Lung (tissue), 12 donors: ENCODE measurements around the gene MICU1. TPM values are rescaled to one million over a fixed set of nuclear protein-coding genes. Genes with fewer than 3 reads are reported as not detected.

Experiments used
- ATAC-seq: fragments of 200-7000 bp; cut with Tn5 transposase; one replicate; pipeline ENCODE4 v1.9.1; 2020; ENCODE audit warnings: moderate number of reproducible peaks; ENCODE audit not compliant: insufficient read depth, low FRiP score
- DNase-seq, 3 donors: peaks; one replicate each; pipeline ENCODE4 v3.0.0-alpha.2; 2013 to 2017
- H3K27ac ChIP-seq, 2 donors: one replicate each; pipeline ENCODE4 v1.5.1; 2013; ENCODE audit warnings: mild to moderate bottlenecking in 2 of 2, moderate library complexity in 2 of 2, control low read depth in 1 of 2, inconsistent platforms in 1 of 2, low read depth in 1 of 2, low read length in 1 of 2
- H3K27me3 ChIP-seq, 3 donors: one replicate each; pipeline ENCODE4 v1.5.1; 2013; ENCODE audit warnings: low read length in 2 of 3; ENCODE audit not compliant: control insufficient read depth in 3 of 3, insufficient read depth in 3 of 3
- H3K36me3 ChIP-seq, 4 donors: one replicate each; pipeline ENCODE4 v1.5.1; 2013; ENCODE audit warnings: low read length in 4 of 4, mild to moderate bottlenecking in 1 of 4, moderate library complexity in 1 of 4; ENCODE audit not compliant: control insufficient read depth in 4 of 4, insufficient read depth in 4 of 4
- H3K4me1 ChIP-seq, 5 donors: one replicate each; pipeline ENCODE4 v1.5.1; 2013; ENCODE audit warnings: low read length in 5 of 5, mild to moderate bottlenecking in 2 of 5, moderate library complexity in 1 of 5; ENCODE audit not compliant: control insufficient read depth in 5 of 5, insufficient read depth in 5 of 5
- H3K4me3 ChIP-seq: one replicate; pipeline ENCODE4 v1.5.1; 2013; ENCODE audit warnings: mild to moderate bottlenecking, control low read depth, moderate library complexity
- H3K9ac ChIP-seq, 2 donors: one replicate each; pipeline ENCODE4 v1.5.1; 2013; ENCODE audit warnings: low read length in 2 of 2, control low read depth in 1 of 2; ENCODE audit not compliant: insufficient read depth in 1 of 2
- H3K9me3 ChIP-seq, 4 donors: one replicate each; pipeline ENCODE4 v1.5.1; 2013; ENCODE audit warnings: low read length in 3 of 4, mild to moderate bottlenecking in 1 of 4, moderate library complexity in 1 of 4; ENCODE audit not compliant: control insufficient read depth in 4 of 4, insufficient read depth in 3 of 4
- WGBS, 2 donors: extraction: QIAGEN DNeasy Blood & Tissue Kit; methylation state at CpG; one replicate each; pipeline ENCODE4 v1.1.7; 2013; 5-methylcytosine and 5-hydroxymethylcytosine counted together
- polyA plus RNA-seq, 2 donors: library from polyadenylated mRNA; stranded (reverse); fragments of 200-250 nt; gene quantifications; one replicate each; pipeline ENCODE4 v1.2.1, GENCODE V29; 2013
- total RNA-seq, 2 donors: library from RNA; depleted of rRNA in 1 of 2; stranded (reverse); fragments of >200 nt in 1 of 2; gene quantifications; one replicate each; pipeline ENCODE4 v1.2.1, GENCODE V29; 2014 to 2021
- TF ChIP-seq, protein P1 (sequence below): IDR thresholded peaks from 2 replicates; pipeline ENCODE4 v1.5.1; 2012; ENCODE audit warnings: mild to moderate bottlenecking; ENCODE audit errors: control extremely low read depth, extremely low read depth
- donor health status: control.
- donor health status: control.
- donor health status: Bipolar disorder and iron deficiency.
- donor health status: healthy.
- donor health status: DM: yes; HTN: yes; CAD: no.

The MICU1 gene
- total and polyA plus RNA-seq, 4 donors: 41.9 to 86.4 (median 43.2) TPM

- Histone ChIP-seq H3K9me3 (peaks cover 0 to 1% (median 0%) of the 10 kb centered on the region in 4 donors), H3K27me3 (no peaks in the 10 kb centered on the region), H3K27ac (no peak overlapping the region), H3K4me3 (no peak overlapping the region), H3K36me3 (peaks cover 9 to 54% (median 20%) of the 10 kb centered on the region in 4 donors), H3K9ac (no peak overlapping the region), H3K4me1 (peaks cover 0 to 7% (median 0%) of the 10 kb centered on the region in 5 donors)
- WGBS, 2 donors: 43 to 81% methylated on average over 10 to 11 of the region's 11 CpGs
- TF ChIP-seq, protein P1, sequence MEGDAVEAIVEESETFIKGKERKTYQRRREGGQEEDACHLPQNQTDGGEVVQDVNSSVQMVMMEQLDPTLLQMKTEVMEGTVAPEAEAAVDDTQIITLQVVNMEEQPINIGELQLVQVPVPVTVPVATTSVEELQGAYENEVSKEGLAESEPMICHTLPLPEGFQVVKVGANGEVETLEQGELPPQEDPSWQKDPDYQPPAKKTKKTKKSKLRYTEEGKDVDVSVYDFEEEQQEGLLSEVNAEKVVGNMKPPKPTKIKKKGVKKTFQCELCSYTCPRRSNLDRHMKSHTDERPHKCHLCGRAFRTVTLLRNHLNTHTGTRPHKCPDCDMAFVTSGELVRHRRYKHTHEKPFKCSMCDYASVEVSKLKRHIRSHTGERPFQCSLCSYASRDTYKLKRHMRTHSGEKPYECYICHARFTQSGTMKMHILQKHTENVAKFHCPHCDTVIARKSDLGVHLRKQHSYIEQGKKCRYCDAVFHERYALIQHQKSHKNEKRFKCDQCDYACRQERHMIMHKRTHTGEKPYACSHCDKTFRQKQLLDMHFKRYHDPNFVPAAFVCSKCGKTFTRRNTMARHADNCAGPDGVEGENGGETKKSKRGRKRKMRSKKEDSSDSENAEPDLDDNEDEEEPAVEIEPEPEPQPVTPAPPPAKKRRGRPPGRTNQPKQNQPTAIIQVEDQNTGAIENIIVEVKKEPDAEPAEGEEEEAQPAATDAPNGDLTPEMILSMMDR: no peak
- ATAC-seq: no peak
- no peak for DNase-seq
Measured at GRCh38 chr10:72344932-72345331, 280.9 kb downstream of the MICU1 start.

GRCh38 chr10:72342911-72343310, 283.0 kb downstream of the MICU1 start:
- TF ChIP-seq, protein P1: no peak
- ATAC-seq: no peak
- Histone ChIP-seq H3K4me1 (peaks cover 0 to 7% (median 0%) of the 10 kb centered on the region in 5 donors), H3K27ac (no peak overlapping the region), H3K4me3 (no peak overlapping the region), H3K9ac (no peak overlapping the region), H3K36me3 (peaks cover 8 to 44% (median 22%) of the 10 kb centered on the region in 4 donors), H3K27me3 (no peaks in the 10 kb centered on the region), H3K9me3 (peaks cover 0 to 1% (median 0%) of the 10 kb centered on the region in 4 donors)
- no peak for DNase-seq
- WGBS, 2 donors: 92 to 96% methylated on average over 5 of the region's 5 CpGs

DNA sequence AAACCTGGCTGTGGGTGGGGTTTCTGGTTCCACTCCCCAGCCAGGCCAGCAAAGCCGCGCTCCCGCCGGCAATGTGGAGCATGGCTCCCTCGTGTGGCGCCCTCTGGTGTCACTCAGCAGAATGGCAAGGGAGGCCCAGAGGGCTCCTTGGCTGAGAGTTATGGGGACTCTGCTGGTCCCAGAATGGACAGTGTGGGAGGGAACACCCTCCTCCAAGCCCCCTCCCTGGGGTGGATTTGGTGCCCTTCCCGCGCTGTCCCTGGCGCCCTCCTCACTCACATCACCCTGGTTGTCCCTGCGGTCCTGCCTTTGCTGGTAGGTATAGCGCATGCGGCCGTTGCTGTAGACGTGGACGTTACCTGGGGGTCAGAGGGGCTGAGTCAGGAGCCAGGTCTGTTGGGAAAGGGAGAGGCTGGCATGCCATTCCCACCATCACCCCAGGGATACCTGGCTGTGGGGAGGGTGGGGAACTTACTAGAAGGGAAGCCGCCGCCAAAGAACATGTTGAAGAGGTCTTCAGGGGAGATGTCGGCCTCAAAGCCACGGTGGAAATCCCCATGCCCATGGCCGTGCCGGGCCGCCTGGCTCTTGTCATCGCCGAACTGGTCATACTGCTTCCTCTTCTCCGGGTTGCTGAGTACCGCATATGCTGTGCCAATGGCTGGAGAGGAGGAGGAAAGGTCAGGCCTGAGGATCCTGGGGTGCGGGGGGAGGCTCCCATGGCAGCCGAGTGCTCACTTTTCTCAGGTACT, 285.2 kb downstream of the MICU1 start:
- H3K36me3 ChIP-seq: peaks cover 8 to 53% (median 35%) of the 10 kb centered on the region in 4 donors

More for the DNA sequence above, 285.2 kb downstream of the MICU1 start:
- H3K9me3 ChIP-seq: peaks cover 0 to 1% (median 0%) of the 10 kb centered on the region in 4 donors
- ATAC-seq (peak; percentile 43), DNase-seq (peak in 1 of 3 donors; percentile 61)
- no peaks in the 10 kb centered on the region for H3K27me3 ChIP-seq
- TF ChIP-seq, protein P1: peak; percentile 74
- H3K4me1 ChIP-seq: peaks cover 0 to 12% (median 3%) of the 10 kb centered on the region in 5 donors
- H3K4me3 ChIP-seq: no peak overlapping the region
- 51 to 64% methylated on average over 28 of the region's 28 CpGs for WGBS, 2 donors
- H3K27ac ChIP-seq: peak overlapping the region in 1 of 2 donors; percentile 76
- no peak overlapping the region for H3K9ac ChIP-seq
